Uterus (tissue), 2 donors: Measurements from ENCODE around the gene SBF2.

Source experiments
- POLR2A ChIP-seq, 2 donors: fragments of 450-650 bp; IDR thresholded peaks; one replicate each; pipeline ENCODE4 v1.6.1; 2016; ENCODE audit warnings: antibody characterized with exemption in 2 of 2, mild to moderate bottlenecking in 1 of 2, moderate library complexity in 1 of 2
- TF ChIP-seq, protein P1 (sequence below), 4 experiments: fragments of 200-600 bp in 2 of 4; fragments of 450-650 bp in 2 of 4; sonication (generic) in 2 of 4; IDR thresholded peaks; one replicate each; pipeline ENCODE4 v1.5.1; 2016 to 2019; ENCODE audit warnings: antibody characterized with exemption in 4 of 4, mild to moderate bottlenecking in 2 of 4, moderate library complexity in 1 of 4

DNA sequence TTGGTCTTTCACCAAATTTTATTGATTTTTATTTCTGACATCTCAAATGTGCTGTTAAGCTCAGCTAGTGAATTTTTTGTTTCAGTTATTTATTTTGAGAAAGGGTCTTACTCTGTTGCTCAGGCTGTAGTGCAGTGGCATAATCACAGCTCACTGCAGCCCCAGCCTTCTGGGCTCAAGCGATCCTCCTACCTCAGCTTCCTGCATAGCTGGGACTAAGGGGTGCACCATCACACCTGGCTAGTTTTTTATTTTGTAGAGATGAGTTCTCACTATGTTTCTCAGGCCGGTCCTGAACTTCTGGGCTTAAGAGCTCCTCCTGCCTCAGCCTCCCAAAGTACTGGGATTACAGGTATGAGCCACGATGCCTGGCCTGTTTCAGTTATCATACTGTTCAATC is 282.0 kb downstream of the SBF2 start:
- TF ChIP-seq, protein P1, sequence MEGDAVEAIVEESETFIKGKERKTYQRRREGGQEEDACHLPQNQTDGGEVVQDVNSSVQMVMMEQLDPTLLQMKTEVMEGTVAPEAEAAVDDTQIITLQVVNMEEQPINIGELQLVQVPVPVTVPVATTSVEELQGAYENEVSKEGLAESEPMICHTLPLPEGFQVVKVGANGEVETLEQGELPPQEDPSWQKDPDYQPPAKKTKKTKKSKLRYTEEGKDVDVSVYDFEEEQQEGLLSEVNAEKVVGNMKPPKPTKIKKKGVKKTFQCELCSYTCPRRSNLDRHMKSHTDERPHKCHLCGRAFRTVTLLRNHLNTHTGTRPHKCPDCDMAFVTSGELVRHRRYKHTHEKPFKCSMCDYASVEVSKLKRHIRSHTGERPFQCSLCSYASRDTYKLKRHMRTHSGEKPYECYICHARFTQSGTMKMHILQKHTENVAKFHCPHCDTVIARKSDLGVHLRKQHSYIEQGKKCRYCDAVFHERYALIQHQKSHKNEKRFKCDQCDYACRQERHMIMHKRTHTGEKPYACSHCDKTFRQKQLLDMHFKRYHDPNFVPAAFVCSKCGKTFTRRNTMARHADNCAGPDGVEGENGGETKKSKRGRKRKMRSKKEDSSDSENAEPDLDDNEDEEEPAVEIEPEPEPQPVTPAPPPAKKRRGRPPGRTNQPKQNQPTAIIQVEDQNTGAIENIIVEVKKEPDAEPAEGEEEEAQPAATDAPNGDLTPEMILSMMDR (IDR thresholded peaks at IDR 0.05): no peak
- no peak for TF ChIP-seq POLR2A (IDR thresholded peaks at IDR 0.05)
